ENCODE data around the gene CD200. TPM values are rescaled to one million over a fixed set of nuclear protein-coding genes. Genes with fewer than 3 reads are reported as not detected.

The CD200 gene
- total RNA-seq, 4 donors from 2014 or later: 2.7 to 5.3 (median 3.6) TPM

DNA sequence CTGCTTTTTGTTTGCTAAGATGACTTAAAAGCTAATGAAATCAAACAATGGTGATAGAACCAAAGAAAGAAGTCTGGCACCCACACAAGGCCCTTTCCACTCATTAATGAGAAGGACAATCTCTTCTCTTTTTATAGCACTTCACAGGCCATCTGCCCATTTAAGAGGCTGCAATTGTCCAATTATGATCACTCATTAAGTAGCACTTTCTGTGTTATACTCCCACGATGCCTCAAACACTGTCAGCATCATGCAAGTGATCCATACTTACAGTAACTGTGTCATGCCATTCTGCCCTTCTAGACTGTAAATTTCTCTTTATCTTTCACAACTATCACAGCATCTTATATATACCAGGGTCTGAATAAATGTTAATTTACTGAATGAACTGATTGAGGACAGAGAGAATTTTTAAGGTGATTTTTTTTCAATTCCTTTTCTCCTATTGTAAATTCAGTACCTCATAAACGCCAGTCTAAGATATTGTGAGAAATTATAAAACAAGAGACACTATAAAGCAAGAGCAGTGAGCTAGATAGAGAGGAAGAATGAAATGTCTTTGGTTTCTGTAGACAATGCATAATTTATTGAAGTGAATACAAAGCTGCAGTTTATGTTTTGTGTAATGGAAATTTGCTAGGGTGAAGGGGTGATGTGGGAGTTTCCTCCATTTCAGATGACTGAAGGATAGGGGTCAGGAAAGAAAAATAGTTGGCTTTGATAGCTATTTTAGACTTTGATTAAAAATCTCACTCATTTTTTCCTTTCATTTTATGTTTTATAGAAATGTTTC is 17.3 kb downstream of the CD200 start:
- no peaks in the 10 kb centered on the region for H3K9me3 ChIP-seq
- H3K4me1 ChIP-seq: no peaks in the 10 kb centered on the region
- H3K27me3 ChIP-seq: no peaks in the 10 kb centered on the region
- 68% methylated on average over 2 of the region's 2 CpGs for WGBS
- H3K27ac ChIP-seq: no peak overlapping the region
- H3K4me3 ChIP-seq: no peak overlapping the region
- TF ChIP-seq POLR2A (IDR thresholded peaks at IDR 0.05) (no peak), CTCF (IDR thresholded peaks at IDR 0.05) (no peak), EP300 (IDR thresholded peaks at IDR 0.05) (no peak), POLR2AphosphoS5 (IDR thresholded peaks at IDR 0.05) (no peak)
- no peaks in the 10 kb centered on the region for H3K36me3 ChIP-seq
- DNase-seq (ENCODE audit: low spot score in 2 of 2): no peak

- no peaks in the 10 kb centered on the region for H3K27me3 ChIP-seq
- DNase-seq (ENCODE audit: low spot score in 2 of 2): no peak
- no peak overlapping the region for H3K27ac ChIP-seq
- WGBS: 13% methylated on average over 1 of the region's 1 CpG
- no peaks in the 10 kb centered on the region for H3K4me1 ChIP-seq
- H3K4me3 ChIP-seq: no peak overlapping the region
- H3K9me3 ChIP-seq: no peaks in the 10 kb centered on the region
- TF ChIP-seq CTCF (IDR thresholded peaks at IDR 0.05) (no peak), POLR2A (IDR thresholded peaks at IDR 0.05) (no peak), POLR2AphosphoS5 (IDR thresholded peaks at IDR 0.05) (no peak), EP300 (IDR thresholded peaks at IDR 0.05) (no peak)
- H3K36me3 ChIP-seq: no peaks in the 10 kb centered on the region
Observed at GRCh38 chr3:112351036-112351435, 18.1 kb downstream of the CD200 start.

GRCh38 chr3:112351823-112352222 is 18.9 kb downstream of the CD200 start:
- no peaks in the 10 kb centered on the region for H3K4me1 ChIP-seq
- no peak for TF ChIP-seq POLR2AphosphoS5 (IDR thresholded peaks at IDR 0.05)
- no peak for TF ChIP-seq CTCF (IDR thresholded peaks at IDR 0.05)
- TF ChIP-seq POLR2A (IDR thresholded peaks at IDR 0.05): no peak
- TF ChIP-seq EP300 (IDR thresholded peaks at IDR 0.05): no peak
- no peaks in the 10 kb centered on the region for H3K27me3 ChIP-seq
- DNase-seq (ENCODE audit: low spot score in 2 of 2): no peak
- no peaks in the 10 kb centered on the region for H3K36me3 ChIP-seq
- H3K4me3 ChIP-seq: no peak overlapping the region
- H3K27ac ChIP-seq: no peak overlapping the region
- H3K9me3 ChIP-seq: no peaks in the 10 kb centered on the region
- WGBS: 52% methylated on average over 2 of the region's 2 CpGs

- no peak overlapping the region for H3K4me3 ChIP-seq
- no peaks in the 10 kb centered on the region for H3K36me3 ChIP-seq
- no peak for DNase-seq (ENCODE audit: low spot score in 2 of 2)
- WGBS: 85% methylated on average over 5 of the region's 5 CpGs
- TF ChIP-seq EP300 (IDR thresholded peaks at IDR 0.05) (no peak), CTCF (IDR thresholded peaks at IDR 0.05) (no peak), POLR2AphosphoS5 (IDR thresholded peaks at IDR 0.05) (no peak), POLR2A (IDR thresholded peaks at IDR 0.05) (no peak)
- no peaks in the 10 kb centered on the region for H3K27me3 ChIP-seq
- no peaks in the 10 kb centered on the region for H3K4me1 ChIP-seq
- H3K9me3 ChIP-seq: no peaks in the 10 kb centered on the region
- no peak overlapping the region for H3K27ac ChIP-seq
Observed at GRCh38 chr3:112352720-112353119, 19.8 kb downstream of the CD200 start.

- no peak overlapping the region for H3K27ac ChIP-seq
- no peak for DNase-seq (ENCODE audit: low spot score in 2 of 2)
- no peaks in the 10 kb centered on the region for H3K36me3 ChIP-seq
- no peaks in the 10 kb centered on the region for H3K9me3 ChIP-seq
- 85% methylated on average over 3 of the region's 3 CpGs for WGBS
- no peak for TF ChIP-seq POLR2A (IDR thresholded peaks at IDR 0.05)
- no peak for TF ChIP-seq CTCF (IDR thresholded peaks at IDR 0.05)
- no peaks in the 10 kb centered on the region for H3K4me1 ChIP-seq
- no peak overlapping the region for H3K4me3 ChIP-seq
- H3K27me3 ChIP-seq: no peaks in the 10 kb centered on the region
Observed at GRCh38 chr3:112353365-112353764, 20.4 kb downstream of the CD200 start.

All from suprapubic skin (tissue), 4 donors.